Measurements from ENCODE around the gene GPX3. TPM values are rescaled to one million over a fixed set of nuclear protein-coding genes. Genes with fewer than 3 reads are reported as not detected.

Gene GPX3
- total and polyA plus RNA-seq, 2 of the 13 experiments (the other 11 are each of a cell fraction or from before 2014, with no cell fraction given) = 33.8 to 1,892 TPM

GRCh38 chr5:151047814-151048425 lies 27.5 kb downstream of the GPX3 start (continued):
- TF ChIP-seq, protein P1, sequence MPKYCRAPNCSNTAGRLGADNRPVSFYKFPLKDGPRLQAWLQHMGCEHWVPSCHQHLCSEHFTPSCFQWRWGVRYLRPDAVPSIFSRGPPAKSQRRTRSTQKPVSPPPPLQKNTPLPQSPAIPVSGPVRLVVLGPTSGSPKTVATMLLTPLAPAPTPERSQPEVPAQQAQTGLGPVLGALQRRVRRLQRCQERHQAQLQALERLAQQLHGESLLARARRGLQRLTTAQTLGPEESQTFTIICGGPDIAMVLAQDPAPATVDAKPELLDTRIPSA (CRISPR knock-in tag; IDR thresholded peaks at IDR 0.05; ENCODE audit: borderline replicate concordance) = no peak
- TF ChIP-seq ZNF562 (CRISPR knock-in tag; IDR thresholded peaks at IDR 0.05; ENCODE audit: borderline replicate concordance) (no peak), ZNF816 (CRISPR knock-in tag; IDR thresholded peaks at IDR 0.05; ENCODE audit: borderline replicate concordance) (no peak), SNAPC4 (CRISPR knock-in tag; IDR thresholded peaks at IDR 0.05) (no peak), JARID2 (CRISPR knock-in tag; IDR thresholded peaks at IDR 0.05; ENCODE audit: insufficient replicate concordance) (no peak), ZBTB4 (CRISPR knock-in tag; IDR thresholded peaks at IDR 0.05; ENCODE audit: borderline replicate concordance) (0 out of 2 replicates have a peak, but pooled peaks have one; percentile 26), ZNF335 (CRISPR knock-in tag; IDR thresholded peaks at IDR 0.05) (no peak), FIP1L1 (IDR thresholded peaks at IDR 0.05; ENCODE audit: borderline replicate concordance, insufficient read depth, low read depth, low read length) (no peak), ETV5 (CRISPR knock-in tag; IDR thresholded peaks at IDR 0.05; ENCODE audit: borderline replicate concordance) (no peak), XRCC5 (optimal IDR thresholded peaks at IDR 0.05; ENCODE audit: low read length) (peak; percentile 56), ZBTB38 (CRISPR knock-in tag; IDR thresholded peaks at IDR 0.05) (peak; percentile 51; the same call in 1 of the 2 replicates), HDAC2 (CRISPR knock-in tag; IDR thresholded peaks at IDR 0.05) (no peak), ZBTB21 (CRISPR knock-in tag; IDR thresholded peaks at IDR 0.05) (no peak), ATRX (CRISPR knock-in tag; IDR thresholded peaks at IDR 0.05; ENCODE audit: borderline replicate concordance) (no peak), BHLHE40 (IDR thresholded peaks at IDR 0.05; ENCODE audit: low read length) (no peak), AGO2 (optimal IDR thresholded peaks at IDR 0.05; ENCODE audit: low read depth, low read length) (no peak), ZNF75D (CRISPR knock-in tag; IDR thresholded peaks at IDR 0.05; ENCODE audit: borderline replicate concordance) (no peak)
- TF ChIP-seq, protein P2, sequence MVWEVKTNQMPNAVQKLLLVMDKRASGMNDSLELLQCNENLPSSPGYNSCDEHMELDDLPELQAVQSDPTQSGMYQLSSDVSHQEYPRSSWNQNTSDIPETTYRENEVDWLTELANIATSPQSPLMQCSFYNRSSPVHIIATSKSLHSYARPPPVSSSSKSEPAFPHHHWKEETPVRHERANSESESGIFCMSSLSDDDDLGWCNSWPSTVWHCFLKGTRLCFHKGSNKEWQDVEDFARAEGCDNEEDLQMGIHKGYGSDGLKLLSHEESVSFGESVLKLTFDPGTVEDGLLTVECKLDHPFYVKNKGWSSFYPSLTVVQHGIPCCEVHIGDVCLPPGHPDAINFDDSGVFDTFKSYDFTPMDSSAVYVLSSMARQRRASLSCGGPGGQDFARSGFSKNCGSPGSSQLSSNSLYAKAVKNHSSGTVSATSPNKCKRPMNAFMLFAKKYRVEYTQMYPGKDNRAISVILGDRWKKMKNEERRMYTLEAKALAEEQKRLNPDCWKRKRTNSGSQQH (CRISPR knock-in tag; IDR thresholded peaks at IDR 0.05; ENCODE audit: low read depth) = no peak
